NB4 (cell line): ENCODE results near the gene COA8.

ENCODE experiments used
- DNase-seq: peaks from one replicate; pipeline ENCODE4 v3.0.0; 2010; ENCODE audit warnings: low read depth
- H3K4me3 ChIP-seq: one replicate; pipeline ENCODE4 v1.5.1; 2011; ENCODE audit warnings: mild to moderate bottlenecking, low read depth, low read length, moderate library complexity
- MYC ChIP-seq: IDR thresholded peaks from 2 replicates; pipeline ENCODE4 v1.6.1; 2011; ENCODE audit warnings: low read depth, low read length
- POLR2A ChIP-seq: IDR thresholded peaks from 2 replicates; pipeline ENCODE4 v1.6.1; 2011; ENCODE audit warnings: mild to moderate bottlenecking; ENCODE audit not compliant: insufficient read length; ENCODE audit errors: extremely low read depth
- TF ChIP-seq, protein P1 (sequence below): IDR thresholded peaks from one replicate; pipeline ENCODE4 v1.5.1; 2012; ENCODE audit warnings: low read depth, low read length
- TF ChIP-seq, protein P2 (sequence below): IDR thresholded peaks from 2 replicates; pipeline ENCODE4 v1.6.1; 2011; ENCODE audit warnings: low read depth, low read length

Gene COA8

GRCh38 chr14:103576371-103577024, 13.7 kb downstream of the COA8 start:
- H3K4me3 ChIP-seq: no peak overlapping the region
- no peak for DNase-seq
- TF ChIP-seq POLR2A (no peak), MYC (no peak)
- TF ChIP-seq, protein P1, sequence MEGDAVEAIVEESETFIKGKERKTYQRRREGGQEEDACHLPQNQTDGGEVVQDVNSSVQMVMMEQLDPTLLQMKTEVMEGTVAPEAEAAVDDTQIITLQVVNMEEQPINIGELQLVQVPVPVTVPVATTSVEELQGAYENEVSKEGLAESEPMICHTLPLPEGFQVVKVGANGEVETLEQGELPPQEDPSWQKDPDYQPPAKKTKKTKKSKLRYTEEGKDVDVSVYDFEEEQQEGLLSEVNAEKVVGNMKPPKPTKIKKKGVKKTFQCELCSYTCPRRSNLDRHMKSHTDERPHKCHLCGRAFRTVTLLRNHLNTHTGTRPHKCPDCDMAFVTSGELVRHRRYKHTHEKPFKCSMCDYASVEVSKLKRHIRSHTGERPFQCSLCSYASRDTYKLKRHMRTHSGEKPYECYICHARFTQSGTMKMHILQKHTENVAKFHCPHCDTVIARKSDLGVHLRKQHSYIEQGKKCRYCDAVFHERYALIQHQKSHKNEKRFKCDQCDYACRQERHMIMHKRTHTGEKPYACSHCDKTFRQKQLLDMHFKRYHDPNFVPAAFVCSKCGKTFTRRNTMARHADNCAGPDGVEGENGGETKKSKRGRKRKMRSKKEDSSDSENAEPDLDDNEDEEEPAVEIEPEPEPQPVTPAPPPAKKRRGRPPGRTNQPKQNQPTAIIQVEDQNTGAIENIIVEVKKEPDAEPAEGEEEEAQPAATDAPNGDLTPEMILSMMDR: no peak
- TF ChIP-seq, protein P2, sequence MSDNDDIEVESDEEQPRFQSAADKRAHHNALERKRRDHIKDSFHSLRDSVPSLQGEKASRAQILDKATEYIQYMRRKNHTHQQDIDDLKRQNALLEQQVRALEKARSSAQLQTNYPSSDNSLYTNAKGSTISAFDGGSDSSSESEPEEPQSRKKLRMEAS: no peak

DNA sequence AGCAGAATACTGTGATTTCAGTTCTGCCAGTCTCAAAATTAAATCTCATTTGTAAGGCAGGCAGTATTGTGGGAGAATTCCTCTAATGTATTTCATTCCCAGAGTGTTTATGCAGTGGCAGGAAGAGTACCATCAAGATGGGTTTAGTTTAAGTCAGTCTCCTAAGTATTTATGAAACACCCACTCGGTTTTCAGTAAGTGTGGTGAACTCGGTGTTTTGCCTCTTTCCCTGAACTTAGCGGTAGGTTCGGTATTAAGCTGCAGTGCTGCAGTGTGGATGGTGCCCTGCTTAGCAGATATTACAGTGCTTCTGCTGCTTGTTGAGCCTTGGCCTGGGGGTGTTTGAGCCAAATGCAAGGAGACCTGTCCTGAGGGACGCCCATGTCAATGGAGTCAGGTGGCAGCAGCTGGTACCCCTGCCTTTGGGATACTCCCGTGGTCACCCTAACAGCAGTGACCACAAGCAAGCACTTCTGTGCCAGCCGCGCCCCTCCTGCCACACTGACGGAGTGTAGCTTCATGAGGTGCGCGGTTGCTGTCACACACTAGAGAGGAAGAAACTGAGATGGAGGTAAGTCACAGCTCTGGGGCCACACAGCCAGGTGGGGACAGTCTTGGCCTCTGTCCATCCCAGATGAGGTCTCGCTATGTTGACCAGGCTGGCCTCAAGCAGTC, 15.8 kb downstream of the COA8 start:
- TF ChIP-seq POLR2A (no peak), MYC (no peak)
- TF ChIP-seq, protein P1: no peak
- TF ChIP-seq, protein P2: no peak
- H3K4me3 ChIP-seq: no peak overlapping the region
- DNase-seq: no peak

- DNase-seq: no peak
- no peak overlapping the region for H3K4me3 ChIP-seq
- TF ChIP-seq POLR2A (no peak), MYC (no peak)
- TF ChIP-seq, protein P1: no peak
- TF ChIP-seq, protein P2: no peak
Measured at GRCh38 chr14:103581206-103581605, 18.4 kb downstream of the COA8 start.

GRCh38 chr14:103581954-103582703, 19.4 kb downstream of the COA8 start:
- TF ChIP-seq POLR2A: no peak
- TF ChIP-seq, protein P2: no peak
- no peak for TF ChIP-seq MYC
- no peak overlapping the region for H3K4me3 ChIP-seq

DNA sequence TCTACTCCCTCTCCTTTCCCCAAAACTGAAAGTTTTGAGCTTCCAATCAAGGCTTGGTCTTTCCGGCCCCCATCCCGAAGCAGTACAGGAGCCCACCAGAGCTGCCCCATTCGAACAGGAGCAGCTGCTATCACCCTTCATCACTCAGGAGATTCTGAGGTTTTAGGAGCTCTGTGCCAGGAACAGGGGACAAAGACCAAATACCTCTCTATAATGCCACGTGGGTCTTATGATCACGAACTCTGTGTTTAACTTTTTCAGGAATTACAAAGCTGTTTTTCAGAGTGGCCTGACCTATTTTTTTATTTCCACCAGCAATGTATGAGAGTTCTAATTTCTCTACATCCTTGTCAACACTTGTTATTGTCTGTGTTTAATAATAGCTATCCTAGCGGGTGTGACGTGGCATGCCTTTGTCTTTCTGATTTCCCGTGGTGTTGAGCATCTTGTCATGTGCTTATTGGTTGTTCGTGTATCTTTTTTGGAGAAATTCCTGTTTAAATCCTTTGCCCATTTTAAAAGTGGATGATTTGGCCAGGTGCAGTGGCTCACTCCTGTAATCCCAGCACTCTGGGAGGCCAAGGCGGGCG, 21.7 kb downstream of the COA8 start:
- DNase-seq: no peak
- no peak overlapping the region for H3K4me3 ChIP-seq
- TF ChIP-seq, protein P2: no peak
- no peak for TF ChIP-seq POLR2A

More at GRCh38 chr14:103581954-103582703, 19.4 kb downstream of the COA8 start:
- peak; percentile 52 for DNase-seq

GRCh38 chr14:103593577-103593976, 30.8 kb downstream of the COA8 start:
- no peak for DNase-seq
- TF ChIP-seq, protein P2: no peak
- TF ChIP-seq, protein P1: no peak
- TF ChIP-seq MYC (no peak), POLR2A (no peak)
- no peak overlapping the region for H3K4me3 ChIP-seq
